ENCODE data around the gene ABCC11.

GRCh38 chr16:48123104-48123788 is 124.1 kb downstream of the ABCC11 start:
- TF ChIP-seq POLR2A (IDR thresholded peaks at IDR 0.05), result no peak
- TF ChIP-seq, protein P1, sequence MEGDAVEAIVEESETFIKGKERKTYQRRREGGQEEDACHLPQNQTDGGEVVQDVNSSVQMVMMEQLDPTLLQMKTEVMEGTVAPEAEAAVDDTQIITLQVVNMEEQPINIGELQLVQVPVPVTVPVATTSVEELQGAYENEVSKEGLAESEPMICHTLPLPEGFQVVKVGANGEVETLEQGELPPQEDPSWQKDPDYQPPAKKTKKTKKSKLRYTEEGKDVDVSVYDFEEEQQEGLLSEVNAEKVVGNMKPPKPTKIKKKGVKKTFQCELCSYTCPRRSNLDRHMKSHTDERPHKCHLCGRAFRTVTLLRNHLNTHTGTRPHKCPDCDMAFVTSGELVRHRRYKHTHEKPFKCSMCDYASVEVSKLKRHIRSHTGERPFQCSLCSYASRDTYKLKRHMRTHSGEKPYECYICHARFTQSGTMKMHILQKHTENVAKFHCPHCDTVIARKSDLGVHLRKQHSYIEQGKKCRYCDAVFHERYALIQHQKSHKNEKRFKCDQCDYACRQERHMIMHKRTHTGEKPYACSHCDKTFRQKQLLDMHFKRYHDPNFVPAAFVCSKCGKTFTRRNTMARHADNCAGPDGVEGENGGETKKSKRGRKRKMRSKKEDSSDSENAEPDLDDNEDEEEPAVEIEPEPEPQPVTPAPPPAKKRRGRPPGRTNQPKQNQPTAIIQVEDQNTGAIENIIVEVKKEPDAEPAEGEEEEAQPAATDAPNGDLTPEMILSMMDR (IDR thresholded peaks at IDR 0.05), result no peak
- TF ChIP-seq POLR2AphosphoS5 (IDR thresholded peaks at IDR 0.05), result no peak
- TF ChIP-seq EP300 (IDR thresholded peaks at IDR 0.05), result no peak

Data from suprapubic skin (tissue), 4 donors.